ENCODE results near the gene DIAPH3. TPM values are rescaled to one million over a fixed set of nuclear protein-coding genes. Genes with fewer than 3 reads are reported as not detected.
A peak's percentile ranks its signal among the peaks of the same experiment; 100 is the strongest.

The DIAPH3 gene
- total RNA-seq, 1 donor from 2014 or later: 14.7 TPM

DNA sequence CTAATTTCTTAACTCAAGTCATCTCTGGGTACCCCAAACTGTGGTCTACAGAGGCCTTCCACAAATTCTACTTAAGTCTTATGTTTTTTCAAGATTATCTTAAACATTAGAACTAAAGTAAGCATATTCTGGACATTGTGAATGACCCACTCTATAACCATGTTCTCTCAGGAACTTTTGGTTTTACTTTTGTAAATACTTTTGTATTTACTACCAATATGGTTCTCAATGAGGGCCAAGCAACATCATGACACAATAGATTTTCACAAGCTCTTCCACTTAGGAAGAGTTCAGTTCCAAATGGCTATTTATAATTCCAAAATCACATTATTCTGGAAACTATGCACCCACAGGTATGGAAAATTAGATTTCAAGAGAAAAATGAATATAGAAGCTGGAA lies 10.8 kb downstream of the DIAPH3 start:
- DNase-seq (ENCODE audit: extremely low read depth, low read depth, low spot score): no peak

GRCh38 chr13:60152114-60152513 lies 11.6 kb downstream of the DIAPH3 start:
- no peak for DNase-seq (ENCODE audit: extremely low read depth, low read depth, low spot score)

DNA sequence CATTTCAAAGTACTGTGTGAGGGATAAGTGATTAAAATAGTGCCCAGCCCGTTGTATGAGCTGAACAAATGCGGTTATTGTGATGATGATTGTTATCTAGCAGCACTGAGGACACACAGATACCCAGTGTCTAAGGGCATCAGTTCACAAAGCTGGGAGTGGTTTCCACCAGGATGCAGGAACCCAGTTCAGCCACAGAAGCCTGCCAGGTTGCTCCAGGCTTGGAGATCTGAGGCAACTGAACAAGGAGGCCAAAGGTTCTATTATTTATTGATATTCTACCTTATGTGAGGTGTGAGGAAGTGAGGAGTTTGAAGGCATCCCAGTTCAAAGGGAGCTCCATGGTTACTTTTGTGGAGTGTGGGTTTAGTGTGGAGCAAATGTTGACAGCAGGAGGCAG lies 13.2 kb downstream of the DIAPH3 start:
- no peak for DNase-seq (ENCODE audit: extremely low read depth, low read depth, low spot score)

DNA sequence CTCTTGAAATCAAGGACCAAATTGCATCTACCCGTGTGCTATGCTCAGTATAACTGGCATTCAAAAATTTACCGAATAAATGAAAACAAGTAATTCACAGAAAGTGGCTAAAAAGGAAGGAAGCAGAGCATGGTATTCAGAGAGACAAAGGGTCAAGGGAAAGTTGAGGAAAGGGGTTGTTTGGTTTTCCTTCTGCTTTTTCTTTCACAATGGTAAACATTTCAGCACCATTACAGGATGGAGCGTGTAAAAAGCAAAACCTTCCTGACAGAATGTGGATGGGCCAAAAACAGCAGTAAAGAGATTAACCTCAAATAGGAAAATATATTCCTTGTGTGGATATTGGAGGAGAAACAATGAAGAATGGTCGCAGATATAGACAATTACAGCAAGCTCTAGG lies 14.8 kb downstream of the DIAPH3 start:
- DNase-seq (ENCODE audit: extremely low read depth, low read depth, low spot score): no peak

DNA sequence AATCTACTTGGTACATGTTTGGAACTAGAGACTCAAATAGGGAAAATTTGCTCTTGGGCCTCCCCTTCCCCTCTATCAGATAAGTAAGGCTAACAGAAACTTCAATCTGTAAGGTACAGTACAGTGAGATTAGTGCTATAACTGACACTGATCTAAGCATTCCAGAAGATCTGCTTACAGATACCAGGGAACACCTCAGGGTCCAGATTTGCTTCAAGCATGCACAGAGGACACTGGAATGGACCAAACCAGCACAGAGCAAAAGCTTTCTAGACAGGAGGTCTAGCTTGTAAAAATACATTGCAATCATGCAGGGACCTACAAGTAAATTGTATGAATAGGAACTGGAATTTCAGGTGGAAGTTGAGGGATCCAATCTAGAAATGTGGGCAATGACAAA lies 16.4 kb downstream of the DIAPH3 start:
- DNase-seq (ENCODE audit: extremely low read depth, low read depth, low spot score): no peak

- no peak for DNase-seq (ENCODE audit: extremely low read depth, low read depth, low spot score)
These were observed 17.3 kb downstream of the DIAPH3 start for GRCh38 chr13:60146471-60146870.

- no peak for DNase-seq (ENCODE audit: extremely low read depth, low read depth, low spot score)
These were observed 20.0 kb downstream of the DIAPH3 start for GRCh38 chr13:60143775-60144174.

DNA sequence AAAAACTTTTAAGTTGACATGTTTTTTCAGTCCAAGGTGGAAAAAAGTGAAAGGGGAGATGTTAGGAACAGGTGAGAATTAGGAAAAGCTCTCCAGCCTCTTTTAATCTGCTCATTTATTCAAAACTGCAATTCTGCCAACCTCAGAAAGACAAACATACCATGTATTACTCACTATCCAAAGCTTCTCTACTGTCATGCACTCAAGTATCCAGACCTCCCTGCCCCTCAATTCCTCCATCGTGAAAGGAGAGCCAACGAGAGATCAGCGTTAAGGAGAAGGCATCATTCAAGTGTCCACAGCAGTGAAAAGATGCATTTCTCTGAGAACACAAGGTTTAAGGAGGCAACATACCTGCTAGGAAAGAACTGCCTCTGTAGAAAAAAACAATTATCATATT lies 24.5 kb downstream of the DIAPH3 start:
- DNase-seq (ENCODE audit: extremely low read depth, low read depth, low spot score): no peak

DNA sequence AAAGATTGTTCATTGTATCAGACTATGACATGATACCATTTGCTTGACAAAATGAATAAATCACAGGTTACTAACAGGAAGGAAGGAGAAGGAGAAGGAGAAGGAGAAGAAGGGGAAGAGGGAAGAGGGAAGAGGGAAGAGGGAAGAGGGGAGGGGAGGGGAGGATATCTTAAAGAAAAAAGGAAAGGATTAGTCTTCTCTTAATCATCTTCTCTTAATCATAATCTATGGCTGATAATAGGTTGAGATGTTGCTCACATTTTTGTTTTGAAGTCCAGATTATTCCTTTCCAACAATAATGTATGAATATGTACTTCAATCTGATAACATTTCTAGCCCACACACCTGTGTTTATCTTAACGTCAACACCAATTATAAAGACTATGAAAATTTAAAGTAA lies 25.1 kb downstream of the DIAPH3 start:
- no peak for DNase-seq (ENCODE audit: extremely low read depth, low read depth, low spot score)

DNA sequence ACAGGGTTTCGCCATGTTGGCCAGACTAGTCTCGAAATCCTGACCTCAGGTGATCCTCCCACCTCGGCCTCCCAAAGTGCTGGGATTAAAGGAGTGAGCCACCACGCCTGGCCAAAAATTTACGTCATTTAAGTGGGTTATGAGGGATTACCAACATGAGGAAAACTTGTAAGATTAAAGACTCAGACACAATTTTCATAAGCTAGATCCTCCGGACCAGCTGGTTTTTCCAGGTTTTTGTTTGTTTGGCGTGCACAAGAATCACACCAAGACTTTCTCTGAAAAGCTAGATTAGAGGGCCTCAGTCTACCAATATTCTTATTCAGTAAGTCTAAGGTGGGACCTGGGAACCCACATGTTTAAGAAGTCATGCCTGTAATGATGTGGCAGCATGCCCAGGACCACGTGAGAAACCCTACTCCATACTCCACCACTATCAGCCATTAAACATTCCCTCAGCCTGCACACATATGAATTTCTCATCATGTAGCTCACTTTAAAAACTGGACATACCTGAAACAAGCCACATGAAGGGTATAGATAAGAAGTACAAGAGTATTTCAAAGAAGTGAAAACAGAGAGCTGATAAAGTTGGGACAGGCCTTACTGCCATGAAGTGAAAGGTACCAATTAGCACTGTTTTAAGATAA lies 25.7 kb downstream of the DIAPH3 start:
- DNase-seq (ENCODE audit: extremely low read depth, low read depth, low spot score): no peak

DNA sequence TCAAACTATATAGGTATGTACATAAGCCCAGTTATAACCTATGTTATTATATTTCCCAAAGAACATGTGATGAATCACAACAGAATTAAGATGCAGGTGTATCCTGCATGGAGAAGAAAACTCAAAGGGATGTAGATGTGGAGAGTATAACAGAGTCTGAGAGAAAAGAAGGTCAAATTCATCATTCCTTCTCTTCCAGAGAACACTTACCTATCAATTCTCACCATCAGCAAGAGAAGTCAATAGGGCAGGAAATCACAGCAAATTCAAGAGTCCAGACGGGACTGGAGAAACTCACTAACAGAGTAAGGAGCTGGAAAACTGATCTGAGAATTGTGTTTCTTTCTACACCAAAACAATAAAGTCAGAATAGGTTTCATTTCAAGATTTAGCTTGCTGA lies 28.4 kb downstream of the DIAPH3 start:
- DNase-seq (ENCODE audit: extremely low read depth, low read depth, low spot score): peak; percentile 16

DNA sequence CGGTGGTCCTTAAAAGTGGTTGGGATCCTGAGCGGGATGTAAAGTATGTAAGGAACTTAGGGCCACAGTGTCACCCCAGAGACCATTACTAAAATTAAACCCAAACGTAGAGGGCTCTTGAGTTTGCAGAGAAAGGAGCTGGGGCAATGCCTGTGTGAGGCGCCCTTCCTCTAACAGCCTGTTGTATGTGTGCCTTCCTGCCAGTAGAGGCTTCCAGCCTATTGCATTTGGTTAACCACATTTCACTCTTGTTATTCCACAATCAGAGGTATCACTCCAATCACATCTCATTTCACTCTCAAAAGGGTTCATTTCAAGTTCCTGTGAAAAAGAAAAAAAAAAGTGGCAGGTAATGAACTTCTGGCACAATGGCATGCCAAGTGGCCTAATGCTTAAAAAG lies 29.4 kb downstream of the DIAPH3 start:
- no peak for DNase-seq (ENCODE audit: extremely low read depth, low read depth, low spot score)

GRCh38 chr13:60121337-60121687 lies 42.4 kb downstream of the DIAPH3 start:
- no peak for DNase-seq (ENCODE audit: extremely low read depth, low read depth, low spot score)

- no peak for DNase-seq (ENCODE audit: extremely low read depth, low read depth, low spot score)
These were observed 43.0 kb downstream of the DIAPH3 start for GRCh38 chr13:60120617-60121336.

DNA sequence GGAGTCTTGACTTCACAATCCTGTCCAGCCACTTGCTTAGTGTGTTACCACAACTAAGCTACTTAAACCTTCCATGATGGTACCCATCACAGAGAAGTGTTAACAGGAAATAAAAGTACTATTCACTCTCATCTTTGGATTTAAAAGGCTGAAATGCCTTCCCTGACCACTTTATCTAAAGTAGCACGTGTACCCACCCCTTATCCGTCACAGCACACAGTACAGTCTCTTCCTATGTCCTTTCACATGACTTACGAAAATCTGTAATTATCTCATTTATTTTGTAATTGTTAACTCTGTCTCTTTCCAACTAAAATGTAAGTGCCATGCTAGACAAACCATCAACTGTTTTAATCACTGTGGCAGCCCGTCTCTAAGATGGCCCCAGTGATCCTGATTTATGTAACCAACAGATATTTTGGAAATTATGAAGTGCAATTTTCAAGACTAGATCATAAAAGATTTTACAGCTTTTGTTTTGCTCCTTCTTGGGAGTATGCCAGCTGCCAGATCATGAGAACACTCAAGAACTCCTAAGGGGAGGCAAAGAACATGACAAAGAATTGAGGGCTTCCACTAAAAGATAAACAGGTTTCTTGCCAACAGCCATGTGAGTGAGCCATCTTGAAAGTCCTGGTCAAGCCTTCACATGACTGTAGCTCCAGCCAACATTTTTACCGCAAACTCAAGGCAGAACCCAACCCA lies 44.9 kb downstream of the DIAPH3 start:
- no peak for DNase-seq (ENCODE audit: extremely low read depth, low read depth, low spot score)

DNA sequence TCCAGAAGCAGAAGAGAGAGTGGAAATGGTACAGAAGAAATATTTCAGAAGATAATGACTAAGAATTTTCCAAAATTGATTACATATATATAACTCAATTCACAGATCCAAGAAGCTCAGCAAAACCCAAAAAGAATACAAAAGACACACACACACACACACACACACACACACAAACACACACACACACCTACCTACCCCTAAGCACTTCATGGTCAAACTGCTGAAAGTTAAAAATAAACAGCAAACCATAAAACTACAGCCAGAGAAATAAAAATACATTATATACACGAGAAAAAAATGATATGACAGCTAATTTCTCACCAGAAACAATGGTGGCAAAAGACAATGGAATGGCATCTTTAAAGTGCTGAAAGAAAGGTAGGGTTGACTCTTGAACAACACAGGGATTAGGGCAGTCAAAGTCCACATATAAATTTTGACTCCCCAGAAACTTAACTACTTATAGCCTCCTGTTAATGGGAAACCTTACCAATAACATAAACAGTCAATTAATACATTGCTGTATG lies 49.2 kb downstream of the DIAPH3 start:
- no peak for DNase-seq (ENCODE audit: extremely low read depth, low read depth, low spot score)

DNA sequence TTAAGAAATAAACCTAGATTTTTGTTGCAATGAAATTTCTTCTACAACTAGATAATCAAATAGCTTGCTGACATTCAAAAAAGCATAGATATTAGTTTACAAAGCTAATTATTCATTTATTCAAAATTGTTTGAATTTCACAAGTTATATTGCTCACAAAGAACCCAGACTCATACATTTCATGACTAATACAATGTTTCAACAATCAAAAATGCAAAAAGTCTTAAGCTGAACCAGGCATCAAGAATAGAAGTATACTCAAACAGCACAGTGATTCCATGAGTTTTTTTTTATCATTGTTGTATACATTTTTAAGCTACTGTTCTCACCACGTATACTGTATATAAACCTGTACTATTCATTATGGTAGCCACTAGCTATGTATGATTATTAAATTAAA lies 51.0 kb downstream of the DIAPH3 start:
- no peak for DNase-seq (ENCODE audit: extremely low read depth, low read depth, low spot score)

DNA sequence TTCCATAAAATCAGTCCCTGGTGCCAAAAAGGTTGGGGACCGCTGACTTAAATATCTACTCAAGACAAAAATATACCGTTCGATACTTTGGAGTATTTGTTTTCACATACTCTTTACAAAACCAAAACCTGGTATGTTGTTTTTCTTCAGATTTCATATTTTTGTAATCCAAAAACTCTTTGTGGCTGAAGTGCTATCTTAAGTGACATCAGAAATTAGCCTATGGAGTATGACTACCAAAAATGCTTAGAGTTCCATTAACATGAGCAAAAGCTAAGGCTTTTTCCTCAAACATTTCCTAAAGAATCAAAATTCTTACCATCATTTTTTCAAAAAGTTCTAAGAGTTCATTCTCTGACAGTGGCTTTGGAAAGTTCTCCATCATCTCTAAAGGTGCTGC lies 52.0 kb downstream of the DIAPH3 start:
- no peak for DNase-seq (ENCODE audit: extremely low read depth, low read depth, low spot score)

DNA sequence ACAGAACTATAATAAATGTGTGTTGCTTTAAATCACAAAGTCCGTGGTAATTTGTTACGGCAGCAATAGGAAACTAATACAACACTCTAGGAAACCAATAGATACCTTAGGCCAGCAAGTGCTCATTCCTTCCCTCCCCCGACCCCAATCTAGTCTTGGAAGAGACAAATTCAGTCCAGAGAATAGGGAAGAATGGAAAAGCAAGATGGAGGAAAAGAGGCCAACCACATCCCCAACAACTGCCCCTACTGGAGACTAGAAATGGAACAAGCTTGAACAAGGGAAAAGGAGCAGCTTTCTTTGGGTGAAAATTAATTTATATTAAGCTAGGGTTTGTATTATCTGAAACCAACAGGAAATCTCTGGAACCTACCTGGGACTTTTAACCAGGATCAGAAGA lies 54.4 kb downstream of the DIAPH3 start:
- DNase-seq (ENCODE audit: extremely low read depth, low read depth, low spot score): no peak

- DNase-seq (ENCODE audit: extremely low read depth, low read depth, low spot score): no peak
These were observed 55.1 kb downstream of the DIAPH3 start for GRCh38 chr13:60108589-60108988.

DNA sequence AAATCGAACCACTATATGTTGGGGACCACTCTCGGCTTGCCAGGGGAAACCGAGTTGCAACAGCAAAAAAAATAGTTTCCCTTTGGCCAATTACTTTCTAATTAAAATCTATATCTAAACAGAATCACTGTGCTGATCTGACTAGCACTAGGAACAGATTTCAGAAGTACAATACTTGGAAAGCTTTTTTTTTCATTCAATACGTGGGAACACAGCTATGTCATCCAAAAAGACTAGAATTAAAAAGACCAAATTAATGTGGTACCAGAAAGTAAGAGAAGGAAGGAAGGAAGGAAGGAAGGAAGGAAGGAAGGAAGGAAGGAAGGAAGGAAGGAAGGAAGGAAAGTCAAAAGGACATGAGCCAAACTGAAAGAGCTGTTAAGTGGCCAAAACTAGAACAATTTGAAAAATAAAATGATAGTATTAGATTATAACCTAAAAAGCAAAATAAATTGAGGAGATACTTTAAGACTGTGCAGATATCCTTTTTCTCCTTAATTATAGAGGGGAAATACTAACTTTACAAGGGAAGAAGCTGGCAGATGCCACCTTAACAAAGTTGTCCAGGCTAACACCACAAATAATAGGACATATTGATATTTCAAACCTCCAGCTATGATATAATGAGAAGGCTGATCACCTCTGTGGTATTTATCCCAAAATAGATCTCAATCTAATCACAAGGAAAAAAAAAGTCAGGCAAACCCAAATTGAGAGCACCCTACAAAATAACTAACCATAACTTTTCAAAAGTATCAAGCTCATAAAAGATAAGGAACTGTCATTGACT lies 63.9 kb downstream of the DIAPH3 start:
- no peak for DNase-seq (ENCODE audit: extremely low read depth, low read depth, low spot score)

All from glomerular endothelial cell (primary cell).